Neuronal stem cell (in vitro differentiated cells): ENCODE results near the gene CPS1.

Experiments
- DNase-seq: peaks from one replicate; pipeline ENCODE4 v3.0.0-alpha.2; 2013; ENCODE audit warnings: low spot score
- H2AFZ ChIP-seq: one replicate; pipeline ENCODE4 v1.6.1; 2013; ENCODE audit warnings: mild to moderate bottlenecking, low read length, inconsistent platforms
- H2AK5ac ChIP-seq: 2 replicates; pipeline ENCODE4 v1.6.1; 2013; ENCODE audit warnings: low read depth, mild to moderate bottlenecking, inconsistent platforms, low read length, moderate library complexity, mixed read lengths
- H2BK120ac ChIP-seq: 2 replicates; pipeline ENCODE4 v1.6.1; 2013; ENCODE audit warnings: low read depth, mild to moderate bottlenecking, inconsistent platforms, low read length, moderate library complexity, mixed read lengths
- H2BK12ac ChIP-seq: one replicate; pipeline ENCODE4 v1.6.1; 2013; ENCODE audit warnings: low read length, inconsistent platforms
- H2BK15ac ChIP-seq: 2 replicates; pipeline ENCODE4 v1.6.1; 2013; ENCODE audit warnings: mild to moderate bottlenecking, low read length, inconsistent platforms, mixed read lengths
- H2BK5ac ChIP-seq: one replicate; pipeline ENCODE4 v1.6.1; 2013; ENCODE audit warnings: inconsistent platforms, mild to moderate bottlenecking, low read length, moderate library complexity
- H3K14ac ChIP-seq: one replicate; pipeline ENCODE4 v1.6.1; 2013; ENCODE audit warnings: low read length, inconsistent platforms
- H3K18ac ChIP-seq: 2 replicates; pipeline ENCODE4 v1.6.1; 2013; ENCODE audit warnings: low read length, inconsistent platforms
- H3K23ac ChIP-seq: 2 replicates; pipeline ENCODE4 v1.6.1; 2013; ENCODE audit warnings: low read depth, mild to moderate bottlenecking, mixed read lengths, low read length, inconsistent platforms; ENCODE audit not compliant: poor library complexity
- H3K27ac ChIP-seq: replicated peaks from 3 replicates; pipeline ENCODE4 v1.5.1; 2013; ENCODE audit warnings: low read length, inconsistent platforms
- H3K27me3 ChIP-seq, 3 experiments: 2 replicates each; pipeline ENCODE4 v1.6.1; 2013; ENCODE audit warnings: low read length in 3 of 3, mild to moderate bottlenecking in 2 of 3, inconsistent platforms in 1 of 3, low read depth in 1 of 3, mixed read lengths in 1 of 3, moderate library complexity in 1 of 3; ENCODE audit not compliant: control insufficient read depth in 3 of 3, insufficient read depth in 3 of 3
- H3K36me3 ChIP-seq, 2 donors: replicated peaks in 1 of 2; 2 replicates each; pipeline ENCODE4 v1.6.1; 2013; ENCODE audit warnings: low read length in 2 of 2; ENCODE audit not compliant: control insufficient read depth in 2 of 2, insufficient read depth in 2 of 2
- H3K4ac ChIP-seq: 2 replicates; pipeline ENCODE4 v1.6.1; 2013; ENCODE audit warnings: inconsistent platforms, mild to moderate bottlenecking, low read length, moderate library complexity
- H3K4me1 ChIP-seq, 2 donors: 1 replicate in 1 of 2; 2 replicates in 1 of 2; pipeline ENCODE4 v1.6.1; 2013; ENCODE audit warnings: low read length in 2 of 2, low read depth in 1 of 2; ENCODE audit not compliant: control insufficient read depth in 2 of 2, insufficient read depth in 1 of 2
- H3K4me2 ChIP-seq: one replicate; pipeline ENCODE4 v1.6.1; 2013; ENCODE audit warnings: mild to moderate bottlenecking, low read length, inconsistent platforms; ENCODE audit not compliant: insufficient read depth, poor library complexity, severe bottlenecking
- H3K4me3 ChIP-seq, 2 donors: 2 replicates each; pipeline ENCODE4 v1.5.1; 2013; ENCODE audit warnings: low read length in 2 of 2, mild to moderate bottlenecking in 2 of 2, inconsistent platforms in 1 of 2, moderate library complexity in 1 of 2
- H3K79me1 ChIP-seq: one replicate; pipeline ENCODE4 v1.6.1; 2013; ENCODE audit warnings: low read depth, mild to moderate bottlenecking, inconsistent platforms, low read length, moderate library complexity
- H3K9ac ChIP-seq: one replicate; pipeline ENCODE4 v1.6.1; 2013; ENCODE audit warnings: mild to moderate bottlenecking, low read depth, low read length, inconsistent platforms; ENCODE audit not compliant: poor library complexity
- H3K9me3 ChIP-seq, 2 donors: replicated peaks in 1 of 2; 2 replicates each; pipeline versions ENCODE3 to v1.6.1; 2013; ENCODE audit warnings: low read length in 2 of 2, mild to moderate bottlenecking in 2 of 2, inconsistent platforms in 1 of 2, low read depth in 1 of 2, mixed read lengths in 1 of 2, moderate library complexity in 1 of 2; ENCODE audit not compliant: control insufficient read depth in 2 of 2, insufficient read depth in 1 of 2
- H4K8ac ChIP-seq: one replicate; pipeline ENCODE4 v1.6.1; 2013; ENCODE audit warnings: low read depth, mild to moderate bottlenecking, inconsistent platforms, low read length, moderate library complexity
- H4K91ac ChIP-seq: one replicate; pipeline ENCODE4 v1.6.1; 2013; ENCODE audit warnings: low read length, low read depth, mild to moderate bottlenecking, inconsistent platforms; ENCODE audit not compliant: poor library complexity
- WGBS, 2 donors: extraction: QIAGEN DNeasy Blood & Tissue Kit; methylation state at CpG; one replicate each; pipeline ENCODE4 v1.1.7; 2013; ENCODE audit warnings: missing lambda C conversion rate in 2 of 2, mixed read lengths in 1 of 2; ENCODE audit not compliant: insufficient read length in 2 of 2, insufficient replicate concordance in 1 of 2; ENCODE audit errors: extremely low coverage in 2 of 2; 5-methylcytosine and 5-hydroxymethylcytosine counted together

CPS1 gene

GRCh38 chr2:210686401-210686800 is 130.0 kb downstream of the CPS1 start:
- Histone ChIP-seq H2BK5ac (no peak overlapping the region), H3K4me2 (no peak overlapping the region), H2AK5ac (no peak overlapping the region), H3K27ac (no peak overlapping the region), H2BK120ac (no peak overlapping the region), H4K91ac (no peak overlapping the region), H2BK15ac (no peak overlapping the region), H3K36me3 (peaks cover 0 to 4% of the 10 kb centered on the region in 2 donors), H3K4ac (no peak overlapping the region), H3K4me3 (no peak overlapping the region), H3K23ac (no peak overlapping the region), H3K14ac (no peak overlapping the region), H3K9ac (no peak overlapping the region), H3K4me1 (no peaks in the 10 kb centered on the region), H4K8ac (no peak overlapping the region), H3K79me1 (no peaks in the 10 kb centered on the region), H2BK12ac (no peak overlapping the region), H3K27me3 (no peaks in the 10 kb centered on the region), H3K9me3 (no peaks in the 10 kb centered on the region), H2AFZ (no peak overlapping the region), H3K18ac (no peak overlapping the region)
- no peak for DNase-seq
- WGBS, 2 donors: no CpG with 5 or more reads among the region's 3 CpGs

DNA sequence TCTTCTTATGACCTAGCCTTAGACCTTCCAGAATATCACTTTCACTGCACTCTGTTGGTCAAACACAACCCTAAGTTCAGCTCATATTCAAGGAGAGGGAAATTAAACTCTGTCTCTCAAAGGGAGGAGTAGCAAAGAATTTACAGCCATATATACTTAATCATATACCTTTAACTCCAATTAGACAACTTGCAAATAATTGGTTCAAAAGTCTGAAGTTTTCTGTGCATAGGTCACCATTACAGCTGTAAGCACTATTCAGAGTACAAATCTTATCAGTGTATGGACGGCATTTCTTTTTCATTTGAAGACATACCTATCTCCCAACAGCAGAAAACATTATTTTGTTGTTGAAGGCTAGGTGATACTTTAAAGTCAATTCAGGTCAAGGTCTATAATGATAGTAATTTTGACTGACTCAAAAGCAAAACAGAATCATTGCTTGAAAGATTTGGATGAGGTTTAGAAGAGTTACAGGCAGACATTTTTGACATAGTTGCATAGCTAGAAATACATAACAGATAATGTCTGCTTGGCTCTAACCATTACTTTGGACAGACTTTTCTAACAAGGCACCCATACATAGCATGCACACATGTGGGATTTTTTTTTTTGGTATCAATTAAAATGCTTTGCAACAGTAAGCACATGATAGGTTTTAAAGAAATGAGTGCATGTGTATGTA is 131.5 kb downstream of the CPS1 start:
- Histone ChIP-seq H3K27me3 (no peaks in the 10 kb centered on the region), H2BK15ac (no peak overlapping the region), H3K23ac (no peak overlapping the region), H3K4ac (no peak overlapping the region), H3K36me3 (no peaks in the 10 kb centered on the region), H3K4me2 (no peak overlapping the region), H3K4me3 (no peak overlapping the region), H3K27ac (no peak overlapping the region), H2AFZ (no peak overlapping the region), H3K9ac (no peak overlapping the region), H2BK120ac (no peak overlapping the region), H4K8ac (no peak overlapping the region), H2AK5ac (no peak overlapping the region), H2BK5ac (no peak overlapping the region), H2BK12ac (no peak overlapping the region), H3K14ac (no peak overlapping the region), H3K79me1 (no peaks in the 10 kb centered on the region), H4K91ac (no peak overlapping the region), H3K18ac (no peak overlapping the region), H3K9me3 (no peaks in the 10 kb centered on the region), H3K4me1 (no peaks in the 10 kb centered on the region)
- no CpG with 5 or more reads among the region's 1 CpG for WGBS, 2 donors
- DNase-seq: no peak

- Histone ChIP-seq H3K18ac (no peak overlapping the region), H3K4me3 (no peak overlapping the region), H2AK5ac (no peak overlapping the region), H3K79me1 (no peaks in the 10 kb centered on the region), H4K91ac (no peak overlapping the region), H3K36me3 (no peaks in the 10 kb centered on the region), H3K14ac (no peak overlapping the region), H3K4ac (no peak overlapping the region), H3K9ac (no peak overlapping the region), H3K27ac (no peak overlapping the region), H2BK15ac (no peak overlapping the region), H3K9me3 (no peaks in the 10 kb centered on the region), H3K27me3 (no peaks in the 10 kb centered on the region), H4K8ac (no peak overlapping the region), H3K4me1 (no peaks in the 10 kb centered on the region), H2BK120ac (no peak overlapping the region), H2AFZ (no peak overlapping the region), H3K4me2 (no peak overlapping the region), H2BK5ac (no peak overlapping the region), H2BK12ac (no peak overlapping the region), H3K23ac (no peak overlapping the region)
- no peak for DNase-seq
- WGBS, 2 donors: no CpG with 5 or more reads among the region's 2 CpGs
Measured at GRCh38 chr2:210707900-210708299, 151.5 kb downstream of the CPS1 start.

DNA sequence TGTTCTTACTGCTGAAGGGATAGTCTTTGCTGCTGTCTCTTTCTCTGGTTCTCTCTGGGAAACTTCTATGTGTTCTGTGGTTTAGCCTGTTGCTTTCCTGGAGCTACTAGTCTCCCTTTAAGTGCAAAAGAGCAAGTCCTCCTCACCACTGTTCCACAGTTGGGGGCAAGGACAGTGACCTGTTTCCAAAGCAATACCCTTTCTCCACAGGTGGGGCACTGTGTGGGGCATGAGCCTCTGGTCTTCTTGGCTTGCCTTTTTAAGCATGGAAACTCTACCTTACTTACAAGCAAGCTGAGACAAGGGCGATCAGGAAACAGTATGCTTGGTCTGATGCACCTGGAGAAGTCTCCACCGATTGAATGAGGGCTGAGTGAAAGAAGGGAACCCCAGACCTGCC is 156.7 kb downstream of the CPS1 start:
- Histone ChIP-seq H3K14ac (no peak overlapping the region), H2BK120ac (no peak overlapping the region), H4K8ac (no peak overlapping the region), H3K79me1 (no peaks in the 10 kb centered on the region), H2BK12ac (no peak overlapping the region), H2BK15ac (no peak overlapping the region), H2AFZ (no peak overlapping the region), H3K4me3 (no peak overlapping the region), H4K91ac (no peak overlapping the region), H3K4ac (no peak overlapping the region), H3K4me1 (no peaks in the 10 kb centered on the region), H3K36me3 (no peaks in the 10 kb centered on the region), H3K27ac (no peak overlapping the region), H2BK5ac (no peak overlapping the region), H3K18ac (no peak overlapping the region), H2AK5ac (no peak overlapping the region), H3K23ac (no peak overlapping the region), H3K9me3 (no peaks in the 10 kb centered on the region), H3K9ac (no peak overlapping the region), H3K27me3 (no peaks in the 10 kb centered on the region), H3K4me2 (no peak overlapping the region)
- no CpG with 5 or more reads among the region's 2 CpGs for WGBS, 2 donors
- no peak for DNase-seq
